HG02623 (cell line): Measurements from ENCODE around the gene AMZ1.
"Not testable (repeated sequence)": the region's sequence is repeated elsewhere in the genome, so short reads cannot be mapped to it uniquely, and the experiment has no call there.

Experiments used
- ATAC-seq: cut with Tn5 transposase; IDR thresholded peaks from one replicate; pipeline ENCODE4 v1.9.1; 2021; ENCODE audit warnings: moderate library complexity; ENCODE audit not compliant: unreplicated experiment

The AMZ1 gene

GRCh38 chr7:2737771-2738540, 50.0 kb downstream of the AMZ1 start:
- no peak for ATAC-seq

- ATAC-seq = no peak
These were observed 51.0 kb downstream of the AMZ1 start for GRCh38 chr7:2738766-2739549.

GRCh38 chr7:2743523-2744185, 55.7 kb downstream of the AMZ1 start:
- ATAC-seq = not testable (repeated sequence)

GRCh38 chr7:2748684-2749083, 60.7 kb downstream of the AMZ1 start:
- ATAC-seq = not testable (repeated sequence)

GRCh38 chr7:2750004-2750407, 62.0 kb downstream of the AMZ1 start:
- no peak for ATAC-seq

GRCh38 chr7:2751086-2751485, 63.1 kb downstream of the AMZ1 start:
- no peak for ATAC-seq

- ATAC-seq = no peak
These were observed 65.1 kb downstream of the AMZ1 start for GRCh38 chr7:2753148-2753547.

- ATAC-seq = no peak
These were observed 66.1 kb downstream of the AMZ1 start for GRCh38 chr7:2754086-2754485.

GRCh38 chr7:2754912-2755311, 66.9 kb downstream of the AMZ1 start:
- ATAC-seq = no peak

GRCh38 chr7:2755531-2755930, 67.5 kb downstream of the AMZ1 start:
- ATAC-seq = no peak

- ATAC-seq = no peak
These were observed 69.4 kb downstream of the AMZ1 start for GRCh38 chr7:2757361-2757903.

GRCh38 chr7:2757904-2758672, 70.1 kb downstream of the AMZ1 start:
- ATAC-seq = peak; percentile 75

GRCh38 chr7:2758673-2759616, 70.9 kb downstream of the AMZ1 start:
- ATAC-seq = no peak

GRCh38 chr7:2759736-2760097, 71.7 kb downstream of the AMZ1 start:
- ATAC-seq = no peak

- no peak for ATAC-seq
These were observed 72.3 kb downstream of the AMZ1 start for GRCh38 chr7:2760098-2760889.

- ATAC-seq = no peak
These were observed 73.2 kb downstream of the AMZ1 start for GRCh38 chr7:2761131-2761624.

- no peak for ATAC-seq
These were observed 73.9 kb downstream of the AMZ1 start for GRCh38 chr7:2761801-2762497.

- no peak for ATAC-seq
These were observed 75.6 kb downstream of the AMZ1 start for GRCh38 chr7:2763597-2763996.
